Endothelial cell of umbilical vein (primary cell): ENCODE results near the gene ANP32D. TPM values are rescaled to one million over a fixed set of nuclear protein-coding genes. Genes with fewer than 3 reads are reported as not detected.
"Not testable (repeated sequence)": the region's sequence is repeated elsewhere in the genome, so short reads cannot be mapped to it uniquely, and the experiment has no call there.

Source experiments
- BruUV-seq: library from RNA; stranded (reverse); fragments of 400-500 nt; replicated peaks from 2 replicates; lab custom pipeline; 2021; lab: Mats Ljungman, UMichigan
- CTCF ChIA-PET: fragments of 300-600, 350-600 bp; sonication (Branson Sonifier 250); formaldehyde crosslinking; loops from one replicate; lab custom pipeline; 2021; ENCODE audit warnings: antibody characterized with exemption, inconsistent platforms; lab: Charles Lee
- POLR2A ChIA-PET: fragments of 300-600, 350-600 bp; sonication (Branson Sonifier 250); formaldehyde crosslinking; loops from one replicate; lab custom pipeline; 2021; ENCODE audit warnings: antibody characterized with exemption, inconsistent platforms; lab: Charles Lee
- DNase-seq: peaks from one replicate; pipeline ENCODE4 v3.0.0-alpha.2; 2011; ENCODE audit warnings: low read depth, low spot score
- FAIRE-seq: peaks from 2 replicates; lab custom pipeline; 2011; peaks lifted over from hg19 to GRCh38; lab: Jason Lieb, UNC
- H2AFZ ChIP-seq: 2 replicates; pipeline ENCODE4 v1.6.0; 2012; ENCODE audit warnings: low read depth, low read length, control low read depth, inconsistent platforms
- H3K27ac ChIP-seq: 2 replicates; pipeline ENCODE4 v1.5.1; 2011; ENCODE audit warnings: low read depth, mild to moderate bottlenecking, control low read depth, low read length, moderate library complexity; ENCODE audit not compliant: insufficient read depth
- H3K27me3 ChIP-seq, 2 experiments: 2 replicates each; pipeline versions ENCODE4 v1.6.0 to v1.6.1; 2011; ENCODE audit warnings: low read length in 2 of 2, mixed read lengths in 1 of 2; ENCODE audit not compliant: control insufficient read depth in 2 of 2, insufficient read depth in 2 of 2
- H3K36me3 ChIP-seq, 2 experiments: 2 replicates in 1 of 2; 3 replicates in 1 of 2; pipeline ENCODE4 v1.5.1; 2011; ENCODE audit warnings: low read length in 2 of 2, mild to moderate bottlenecking in 1 of 2, moderate library complexity in 1 of 2; ENCODE audit not compliant: control insufficient read depth in 2 of 2, insufficient read depth in 2 of 2; ENCODE audit errors: extremely low read depth in 1 of 2
- H3K4me1 ChIP-seq: 3 replicates; pipeline ENCODE4 v1.5.1; 2011; ENCODE audit warnings: mild to moderate bottlenecking, low read length; ENCODE audit not compliant: control insufficient read depth, insufficient read depth; ENCODE audit errors: extremely low read depth
- H3K4me2 ChIP-seq: 2 replicates; pipeline ENCODE4 v1.6.1; 2011; ENCODE audit warnings: low read length, control low read depth, mixed read lengths; ENCODE audit not compliant: insufficient read depth
- H3K4me3 ChIP-seq, 3 experiments: fragments of 200-600 bp in 1 of 3; sonication (generic), shearing (Covaris generic) in 1 of 3; replicated peaks in 1 of 3; 2 replicates each; pipeline ENCODE4 v1.5.1; 2011 to 2016; ENCODE audit warnings: control low read depth in 3 of 3, low read length in 3 of 3, mild to moderate bottlenecking in 2 of 3, inconsistent platforms in 1 of 3, low read depth in 1 of 3, moderate library complexity in 1 of 3; ENCODE audit not compliant: insufficient read depth in 1 of 3
- H3K79me2 ChIP-seq: 2 replicates; pipeline ENCODE4 v1.6.0; 2012; ENCODE audit warnings: low read length, inconsistent platforms; ENCODE audit not compliant: control insufficient read depth, insufficient read depth
- H3K9ac ChIP-seq: replicated peaks from 2 replicates; pipeline ENCODE3; 2011; ENCODE audit warnings: low read length, control low read depth; ENCODE audit not compliant: insufficient read depth; ENCODE audit errors: extremely low read depth
- H3K9me1 ChIP-seq: replicated peaks from 3 replicates; pipeline ENCODE4 v1.6.0; 2011; ENCODE audit warnings: mild to moderate bottlenecking, low read length; ENCODE audit not compliant: control insufficient read depth, insufficient read depth; ENCODE audit errors: extremely low read depth
- H3K9me3 ChIP-seq: replicated peaks from 2 replicates; pipeline ENCODE4 v1.5.1; 2012; ENCODE audit warnings: low read length, inconsistent platforms; ENCODE audit not compliant: control insufficient read depth, insufficient read depth
- H4K20me1 ChIP-seq: replicated peaks from 2 replicates; pipeline ENCODE3; 2011; ENCODE audit warnings: mild to moderate bottlenecking, low read length; ENCODE audit not compliant: control insufficient read depth, insufficient read depth; ENCODE audit errors: extremely low read depth
- EZH2 ChIP-seq: IDR thresholded peaks from 2 replicates; pipeline ENCODE4 v1.6.1; 2012; ENCODE audit warnings: borderline replicate concordance, low read depth, mild to moderate bottlenecking, moderate library complexity, low read length, inconsistent platforms; ENCODE audit not compliant: severe bottlenecking
- FOS ChIP-seq: IDR thresholded peaks from 2 replicates; pipeline ENCODE4 v1.6.1; 2011; ENCODE audit warnings: mild to moderate bottlenecking, low read length, moderate library complexity, borderline replicate concordance; ENCODE audit not compliant: insufficient read depth
- GATA2 ChIP-seq: IDR thresholded peaks from 2 replicates; pipeline ENCODE4 v1.7.0; 2011; ENCODE audit warnings: low read depth, mild to moderate bottlenecking, moderate library complexity, mixed read lengths, low read length; ENCODE audit not compliant: insufficient read length, insufficient read depth
- MAX ChIP-seq: IDR thresholded peaks from 2 replicates; pipeline ENCODE4 v1.6.1; 2011; ENCODE audit not compliant: insufficient read depth, insufficient read length
- POLR2A ChIP-seq: IDR thresholded peaks from 2 replicates; pipeline ENCODE4 v1.6.1; 2012; ENCODE audit warnings: low read depth, mild to moderate bottlenecking, control low read depth, low read length
- POLR2AphosphoS5 ChIP-seq: IDR thresholded peaks from 2 replicates; pipeline ENCODE4 v1.6.1; 2012; ENCODE audit warnings: low read depth, mild to moderate bottlenecking, control low read depth, low read length, moderate library complexity; ENCODE audit not compliant: insufficient read depth
- dilution Hi-C: fragments of 300-500 bp; cut with MboI; formaldehyde crosslinking; loops from one replicate; pipeline ENCODE4 v1.15.0; 2019; ENCODE audit warnings: low sequenced_read_pairs; ENCODE audit not compliant: extremely low pct_ligation_motif_present
- intact Hi-C: fragments of 100-400 bp; cut with micrococcal nuclease; formaldehyde crosslinking; loops from one replicate; pipeline ENCODE4 v1.10.0; 2022
- polyA plus RNA-seq, 4 experiments: library from polyadenylated mRNA; depleted of rRNA in 3 of 4; stranded (reverse) in 3 of 4; unstranded in 1 of 4; fragments of >200 nt; gene quantifications; 2 replicates each; pipeline versions ENCODE4 v1.2.1 to v1.2.3, GENCODE V29; 2011 to 2012; ENCODE audit warnings: missing spikeins in 1 of 4
- total RNA-seq: library from RNA; stranded (reverse); gene quantifications from 2 replicates; pipeline ENCODE4 v1.2.3, GENCODE V29; 2021

Gene ANP32D
- total and polyA plus RNA-seq, 2 donors (not counting 3 experiments of a cell fraction or from before 2014, with no cell fraction given), result not detected

- H3K9me1 ChIP-seq, result no peaks in the 10 kb centered on the region
- no peaks in the 10 kb centered on the region for H3K4me1 ChIP-seq
- no peak overlapping the region for H2AFZ ChIP-seq
- no peak overlapping the region for H3K9ac ChIP-seq
- no peak for TF ChIP-seq EZH2
- no peak for TF ChIP-seq POLR2A
- TF ChIP-seq POLR2AphosphoS5, result no peak
- TF ChIP-seq FOS, result no peak
- no peak for TF ChIP-seq MAX
- TF ChIP-seq GATA2, result no peak
- intact Hi-C loops, result no loop called here
- ChIA-PET CTCF (no interaction called here), POLR2A (no interaction called here)
- no peaks in the 10 kb centered on the region for H3K79me2 ChIP-seq
- no peaks in the 10 kb centered on the region for H3K9me3 ChIP-seq
- FAIRE-seq (no peak), DNase-seq (no peak)
- dilution Hi-C loops, result no loop called here
- no peaks in the 10 kb centered on the region for H3K27me3 ChIP-seq
- BruUV-seq, result no TSS peak
- no peak overlapping the region for H3K27ac ChIP-seq
- H3K4me3 ChIP-seq, result no peak overlapping the region
- H4K20me1 ChIP-seq, result no peaks in the 10 kb centered on the region
- no peaks in the 10 kb centered on the region for H3K36me3 ChIP-seq
- H3K4me2 ChIP-seq, result no peak overlapping the region
These were observed 702 bp downstream of the ANP32D start for GRCh38 chr12:48473061-48473460.

- H4K20me1 ChIP-seq, H3K4me1 ChIP-seq, dilution Hi-C loops, H3K36me3 ChIP-seq, BruUV-seq, H3K4me3 ChIP-seq, H3K27ac ChIP-seq, H2AFZ ChIP-seq, H3K79me2 ChIP-seq, CTCF ChIA-PET, DNase-seq, H3K4me2 ChIP-seq, POLR2A ChIA-PET, FAIRE-seq, H3K9ac ChIP-seq, H3K9me1 ChIP-seq, H3K27me3 ChIP-seq, H3K9me3 ChIP-seq, intact Hi-C loops: not testable (repeated sequence)
These were observed 2.1 kb downstream of the ANP32D start for GRCh38 chr12:48474497-48474896.
